HEK293 (cell line): ENCODE data around the gene PLD4.

Experiments
- CTCF ChIA-PET: fragments of 350-600 bp; formaldehyde crosslinking; extraction: SDS; loops from one replicate; lab custom pipeline; 2021; ENCODE audit warnings: antibody characterized with exemption; lab: Yijun Ruan, JAX
- POLR2A ChIA-PET: fragments of 300-600 bp; formaldehyde crosslinking; extraction: SDS; loops from one replicate; lab custom pipeline; 2020; ENCODE audit warnings: antibody characterized with exemption, inconsistent platforms; lab: Yijun Ruan, JAX
- H3K27ac ChIP-seq: fragments of 200-500 bp; sonication (Bioruptor generic); 2 replicates; pipeline ENCODE4 v1.5.1; 2014; ENCODE audit warnings: low read depth, low read length, control low read depth, inconsistent platforms; ENCODE audit errors: extremely low read depth
- H3K36me3 ChIP-seq, 2 experiments: fragments of 200-500 bp in 1 of 2; sonication (Bioruptor generic) in 1 of 2; 1 replicate in 1 of 2; 2 replicates in 1 of 2; pipeline ENCODE4 v1.5.1; 2014 to 2017; ENCODE audit warnings: inconsistent platforms in 2 of 2, low read length in 2 of 2; ENCODE audit not compliant: control insufficient read depth in 2 of 2, insufficient read depth in 1 of 2
- H3K4me1 ChIP-seq: fragments of 200-500 bp; sonication (Bioruptor generic); 2 replicates; pipeline ENCODE4 v1.5.1; 2014; ENCODE audit warnings: mild to moderate bottlenecking, low read length, inconsistent platforms; ENCODE audit not compliant: control insufficient read depth, insufficient read depth
- H3K4me3 ChIP-seq: 2 replicates; pipeline ENCODE4 v1.5.1; 2011; ENCODE audit warnings: low read depth, mild to moderate bottlenecking, control low read depth, low read length, moderate library complexity
- H3K9me3 ChIP-seq: fragments of 200-500 bp; sonication (Bioruptor generic); 2 replicates; pipeline ENCODE4 v1.5.1; 2014; ENCODE audit warnings: low read depth, low read length, inconsistent platforms; ENCODE audit not compliant: control insufficient read depth, insufficient read depth
- HOXA7 ChIP-seq: sonication (generic); formaldehyde crosslinking; IDR thresholded peaks from 2 replicates; pipeline ENCODE4 v1.8.1; 2022; ENCODE audit warnings: missing genetic modification reagents, borderline replicate concordance
- HOXD13 ChIP-seq: sonication (generic); formaldehyde crosslinking; IDR thresholded peaks from 2 replicates; pipeline ENCODE4 v1.8.0; 2022; ENCODE audit warnings: missing genetic modification reagents, borderline replicate concordance
- IKZF3 ChIP-seq: fragments of 450-650 bp; IDR thresholded peaks from 2 replicates; pipeline ENCODE4 v1.5.0; 2018; ENCODE audit warnings: missing biosample characterization, mild to moderate bottlenecking, missing genetic modification characterization, moderate library complexity
- MZF1 ChIP-seq: fragments of 450-650 bp; formaldehyde crosslinking; IDR thresholded peaks from 2 replicates; pipeline ENCODE4 v1.5.1; 2017; ENCODE audit warnings: missing biosample characterization, missing genetic modification characterization, borderline replicate concordance
- SP2 ChIP-seq: fragments of 450-650 bp; formaldehyde crosslinking; IDR thresholded peaks from 2 replicates; pipeline ENCODE4 v1.5.1; 2016; ENCODE audit warnings: missing biosample characterization, missing genetic modification characterization
- ZBTB17 ChIP-seq: fragments of 450-650 bp; formaldehyde crosslinking; IDR thresholded peaks from 2 replicates; pipeline ENCODE4 v1.5.1; 2016; ENCODE audit warnings: missing biosample characterization, missing genetic modification characterization
- ZEB2 ChIP-seq: fragments of 450-650 bp; formaldehyde crosslinking; IDR thresholded peaks from 2 replicates; pipeline ENCODE4 v1.5.1; 2016; ENCODE audit warnings: missing biosample characterization, missing genetic modification characterization
- ZNF155 ChIP-seq: fragments of 450-650 bp; formaldehyde crosslinking; IDR thresholded peaks from 2 replicates; pipeline ENCODE4 v1.5.1; 2016; ENCODE audit warnings: missing biosample characterization, missing genetic modification characterization
- ZNF280D ChIP-seq: fragments of 450-650 bp; formaldehyde crosslinking; IDR thresholded peaks from 2 replicates; pipeline ENCODE4 v1.5.1; 2016; ENCODE audit warnings: missing biosample characterization, missing genetic modification characterization
- ZNF341 ChIP-seq: fragments of 450-650 bp; formaldehyde crosslinking; IDR thresholded peaks from 2 replicates; pipeline ENCODE4; 2016; ENCODE audit warnings: low read depth, missing biosample characterization, missing genetic modification characterization
- ZNF362 ChIP-seq: fragments of 450-650 bp; formaldehyde crosslinking; IDR thresholded peaks from 2 replicates; pipeline ENCODE4 v1.5.1; 2016; ENCODE audit warnings: missing biosample characterization, missing genetic modification characterization
- ZNF391 ChIP-seq: fragments of 450-650 bp; formaldehyde crosslinking; IDR thresholded peaks from 2 replicates; pipeline ENCODE4 v1.5.1; 2016; ENCODE audit warnings: low read depth, missing biosample characterization, missing genetic modification characterization, borderline replicate concordance
- ZNF426 ChIP-seq: fragments of 450-650 bp; formaldehyde crosslinking; IDR thresholded peaks from 2 replicates; pipeline ENCODE4 v1.5.1; 2017; ENCODE audit warnings: missing biosample characterization, missing genetic modification characterization, mild to moderate bottlenecking, inconsistent platforms, moderate library complexity
- ZNF433 ChIP-seq: fragments of 450-650 bp; formaldehyde crosslinking; IDR thresholded peaks from 2 replicates; pipeline ENCODE4 v1.5.1; 2016; ENCODE audit warnings: missing biosample characterization, missing genetic modification characterization, low read depth
- ZNF48 ChIP-seq: fragments of 450-650 bp; formaldehyde crosslinking; IDR thresholded peaks from 2 replicates; pipeline ENCODE4 v1.5.1; 2016; ENCODE audit warnings: missing biosample characterization, missing genetic modification characterization
- ZNF561 ChIP-seq: fragments of 450-650 bp; IDR thresholded peaks from 2 replicates; pipeline ENCODE4 v1.5.1; 2018; ENCODE audit warnings: missing biosample characterization, missing genetic modification characterization, borderline replicate concordance
- ZNF621 ChIP-seq: fragments of 450-650 bp; formaldehyde crosslinking; IDR thresholded peaks from 2 replicates; pipeline ENCODE4 v1.5.1; 2017; ENCODE audit warnings: missing biosample characterization, missing genetic modification characterization
- ZNF639 ChIP-seq: fragments of 450-650 bp; formaldehyde crosslinking; IDR thresholded peaks from 2 replicates; pipeline ENCODE4 v1.5.1; 2016; ENCODE audit warnings: missing biosample characterization, missing genetic modification characterization
- ZSCAN30 ChIP-seq: fragments of 450-650 bp; IDR thresholded peaks from 2 replicates; pipeline ENCODE4 v1.5.1; 2018; ENCODE audit warnings: missing biosample characterization, mild to moderate bottlenecking, missing genetic modification characterization, moderate library complexity
- ZSCAN5A ChIP-seq: fragments of 450-650 bp; formaldehyde crosslinking; IDR thresholded peaks from 2 replicates; pipeline ENCODE4 v1.5.1; 2016; ENCODE audit warnings: missing biosample characterization, missing genetic modification characterization
- TF ChIP-seq, protein P1 (sequence below): fragments of 450-650 bp; formaldehyde crosslinking; IDR thresholded peaks from 2 replicates; pipeline ENCODE4 v1.5.1; 2017; ENCODE audit warnings: missing biosample characterization, missing genetic modification characterization
- TF ChIP-seq, protein P2 (sequence below): fragments of 450-650 bp; formaldehyde crosslinking; IDR thresholded peaks from 2 replicates; pipeline ENCODE4 v1.5.1; 2016; ENCODE audit warnings: missing biosample characterization, missing genetic modification characterization

Gene PLD4

GRCh38 chr14:104975481-104976197 is 51.0 kb downstream of the PLD4 start (continued):
- TF ChIP-seq, protein P1, sequence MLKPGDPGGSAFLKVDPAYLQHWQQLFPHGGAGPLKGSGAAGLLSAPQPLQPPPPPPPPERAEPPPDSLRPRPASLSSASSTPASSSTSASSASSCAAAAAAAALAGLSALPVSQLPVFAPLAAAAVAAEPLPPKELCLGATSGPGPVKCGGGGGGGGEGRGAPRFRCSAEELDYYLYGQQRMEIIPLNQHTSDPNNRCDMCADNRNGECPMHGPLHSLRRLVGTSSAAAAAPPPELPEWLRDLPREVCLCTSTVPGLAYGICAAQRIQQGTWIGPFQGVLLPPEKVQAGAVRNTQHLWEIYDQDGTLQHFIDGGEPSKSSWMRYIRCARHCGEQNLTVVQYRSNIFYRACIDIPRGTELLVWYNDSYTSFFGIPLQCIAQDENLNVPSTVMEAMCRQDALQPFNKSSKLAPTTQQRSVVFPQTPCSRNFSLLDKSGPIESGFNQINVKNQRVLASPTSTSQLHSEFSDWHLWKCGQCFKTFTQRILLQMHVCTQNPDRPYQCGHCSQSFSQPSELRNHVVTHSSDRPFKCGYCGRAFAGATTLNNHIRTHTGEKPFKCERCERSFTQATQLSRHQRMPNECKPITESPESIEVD (tag by site-specific recombination), result no peak
- no peak for TF ChIP-seq HOXD13

GRCh38 chr14:104976198-104977007 is 51.7 kb downstream of the PLD4 start:
- Histone ChIP-seq H3K36me3 (no peaks in the 10 kb centered on the region), H3K27ac (no peak overlapping the region), H3K4me1 (peaks cover 8% of the 10 kb centered on the region; the same call in 1 of the 2 replicates), H3K4me3 (no peak overlapping the region), H3K9me3 (no peaks in the 10 kb centered on the region)
- ChIA-PET CTCF (interaction anchor here (0.5 to 5.9 kb wide), 18 partner anchors 8 to 208 kb away, joined by 3 to 109 read pairs (median 4); partner anchors contain the start of genes CLBA1 and GPR132), POLR2A (interaction anchor here (0.6 to 3.4 kb wide), 3 partner anchors 9 to 43 kb away, joined by 4 to 16 read pairs (median 5); partner anchors contain the start of gene CLBA1)
- TF ChIP-seq ZNF561 (tag by site-specific recombination), result no peak
- no peak for TF ChIP-seq ZNF362 (tag by site-specific recombination)
- TF ChIP-seq HOXA7, result no peak
- TF ChIP-seq ZNF341, result no peak
- TF ChIP-seq ZNF639 (tag by site-specific recombination), result no peak
- peak; percentile 67; the same call in 1 of the 2 replicates for TF ChIP-seq ZSCAN30
- no peak for TF ChIP-seq ZNF433
- peak; percentile 32; the same call in 1 of the 2 replicates for TF ChIP-seq IKZF3
- no peak for TF ChIP-seq ZNF426 (tag by site-specific recombination)
- peak; percentile 52; the same call in 1 of the 2 replicates for TF ChIP-seq ZEB2 (tag by site-specific recombination)
- TF ChIP-seq ZNF280D (tag by site-specific recombination), result no peak
- TF ChIP-seq ZNF155 (tag by site-specific recombination), result no peak
- peak; percentile 81; the same call in 1 of the 2 replicates for TF ChIP-seq ZNF391
- TF ChIP-seq ZSCAN5A, result no peak
- no peak for TF ChIP-seq SP2
- no peak for TF ChIP-seq ZNF48
- TF ChIP-seq ZBTB17, result 0 out of 2 replicates have a peak, but pooled peaks have one; percentile 33
- no peak for TF ChIP-seq MZF1 (tag by site-specific recombination)
- no peak for TF ChIP-seq ZNF621
- TF ChIP-seq, protein P2, sequence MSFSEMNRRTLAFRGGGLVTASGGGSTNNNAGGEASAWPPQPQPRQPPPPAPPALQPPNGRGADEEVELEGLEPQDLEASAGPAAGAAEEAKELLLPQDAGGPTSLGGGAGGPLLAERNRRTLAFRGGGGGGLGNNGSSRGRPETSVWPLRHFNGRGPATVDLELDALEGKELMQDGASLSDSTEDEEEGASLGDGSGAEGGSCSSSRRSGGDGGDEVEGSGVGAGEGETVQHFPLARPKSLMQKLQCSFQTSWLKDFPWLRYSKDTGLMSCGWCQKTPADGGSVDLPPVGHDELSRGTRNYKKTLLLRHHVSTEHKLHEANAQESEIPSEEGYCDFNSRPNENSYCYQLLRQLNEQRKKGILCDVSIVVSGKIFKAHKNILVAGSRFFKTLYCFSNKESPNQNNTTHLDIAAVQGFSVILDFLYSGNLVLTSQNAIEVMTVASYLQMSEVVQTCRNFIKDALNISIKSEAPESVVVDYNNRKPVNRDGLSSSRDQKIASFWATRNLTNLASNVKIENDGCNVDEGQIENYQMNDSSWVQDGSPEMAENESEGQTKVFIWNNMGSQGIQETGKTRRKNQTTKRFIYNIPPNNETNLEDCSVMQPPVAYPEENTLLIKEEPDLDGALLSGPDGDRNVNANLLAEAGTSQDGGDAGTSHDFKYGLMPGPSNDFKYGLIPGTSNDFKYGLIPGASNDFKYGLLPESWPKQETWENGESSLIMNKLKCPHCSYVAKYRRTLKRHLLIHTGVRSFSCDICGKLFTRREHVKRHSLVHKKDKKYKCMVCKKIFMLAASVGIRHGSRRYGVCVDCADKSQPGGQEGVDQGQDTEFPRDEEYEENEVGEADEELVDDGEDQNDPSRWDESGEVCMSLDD (tag by site-specific recombination), result peak; percentile 45; the same call in 1 of the 2 replicates
